IMR-90 (cell line): ENCODE measurements around the gene IFT43. TPM values are rescaled to one million over a fixed set of nuclear protein-coding genes. Genes with fewer than 3 reads are reported as not detected.

Source experiments
- ATAC-seq: fragments of 200-7000 bp; cut with Tn5 transposase; 2 replicates; pipeline ENCODE4 v1.9.1; 2020; ENCODE audit warnings: low read depth, mild to moderate bottlenecking, moderate library complexity
- BruUV-seq: library from RNA; stranded (reverse); fragments of 400-500 nt; replicated peaks from 2 replicates; lab custom pipeline; 2021; lab: Mats Ljungman, UMichigan
- CTCF ChIA-PET: fragments of 300-600 bp; formaldehyde crosslinking; extraction: SDS; loops from one replicate; lab custom pipeline; 2021; ENCODE audit warnings: antibody characterized with exemption; lab: Yijun Ruan, JAX
- POLR2A ChIA-PET: fragments of 300-600 bp; sonication (Branson Sonifier 250); formaldehyde crosslinking; loops from one replicate; lab custom pipeline; 2022; ENCODE audit warnings: antibody characterized with exemption; ENCODE audit not compliant: unreplicated experiment; lab: Charles Lee
- DNase-seq: peaks from one replicate; pipeline ENCODE4 v3.0.0; 2013
- H2AFZ ChIP-seq: replicated peaks from 2 replicates; pipeline ENCODE3; 2013; ENCODE audit warnings: low read length, mild to moderate bottlenecking; ENCODE audit not compliant: poor library complexity
- H2AK5ac ChIP-seq: 2 replicates; pipeline ENCODE4 v1.6.1; 2013; ENCODE audit warnings: low read depth, low read length, inconsistent platforms
- H2AK9ac ChIP-seq: replicated peaks from 2 replicates; pipeline ENCODE3; 2013; ENCODE audit warnings: mild to moderate bottlenecking, low read depth, low read length, moderate library complexity; ENCODE audit not compliant: poor library complexity
- H2BK120ac ChIP-seq: 2 replicates; pipeline ENCODE4 v1.6.1; 2013; ENCODE audit warnings: low read depth, low read length, inconsistent platforms
- H2BK15ac ChIP-seq: 3 replicates; pipeline ENCODE4 v1.6.1; 2013; ENCODE audit warnings: low read depth, low read length, inconsistent platforms
- H2BK20ac ChIP-seq: 2 replicates; pipeline ENCODE4 v1.6.1; 2013; ENCODE audit warnings: low read depth, mild to moderate bottlenecking, inconsistent platforms, low read length, moderate library complexity
- H2BK5ac ChIP-seq: 2 replicates; pipeline ENCODE4 v1.6.1; 2013; ENCODE audit warnings: mild to moderate bottlenecking, low read depth, low read length, inconsistent platforms; ENCODE audit not compliant: poor library complexity, severe bottlenecking
- H3K14ac ChIP-seq: replicated peaks from 2 replicates; pipeline ENCODE4 v1.6.1; 2013; ENCODE audit warnings: low read depth, low read length, inconsistent platforms
- H3K18ac ChIP-seq: 2 replicates; pipeline ENCODE4 v1.6.1; 2013; ENCODE audit warnings: low read depth, low read length, control low read depth
- H3K23ac ChIP-seq: 2 replicates; pipeline ENCODE4 v1.6.1; 2013; ENCODE audit warnings: low read depth, low read length, inconsistent platforms
- H3K27ac ChIP-seq: 2 replicates; pipeline ENCODE4 v1.5.1; 2013; ENCODE audit warnings: mild to moderate bottlenecking, control low read depth, low read length; ENCODE audit not compliant: insufficient read depth
- H3K27me3 ChIP-seq: 2 replicates; pipeline ENCODE4 v1.6.1; 2013; ENCODE audit warnings: low read length; ENCODE audit not compliant: control insufficient read depth, insufficient read depth
- H3K36me3 ChIP-seq: 2 replicates; pipeline ENCODE4 v1.6.1; 2013; ENCODE audit warnings: low read length, mixed read lengths; ENCODE audit not compliant: control insufficient read depth, insufficient read depth
- H3K4ac ChIP-seq: 2 replicates; pipeline ENCODE4 v1.6.1; 2013; ENCODE audit warnings: low read depth, low read length, inconsistent platforms
- H3K4me1 ChIP-seq: 2 replicates; pipeline ENCODE4 v1.6.1; 2013; ENCODE audit warnings: low read length, mixed read lengths; ENCODE audit not compliant: control insufficient read depth, insufficient read depth
- H3K4me2 ChIP-seq: 2 replicates; pipeline ENCODE4 v1.6.1; 2013; ENCODE audit warnings: low read depth, mild to moderate bottlenecking, control low read depth, low read length, moderate library complexity
- H3K4me3 ChIP-seq: 2 replicates; pipeline ENCODE4 v1.5.1; 2013; ENCODE audit warnings: low read depth, mild to moderate bottlenecking, control low read depth, low read length, moderate library complexity; ENCODE audit not compliant: insufficient read depth
- H3K56ac ChIP-seq: 2 replicates; pipeline ENCODE4 v1.6.1; 2013; ENCODE audit warnings: low read length, inconsistent platforms; ENCODE audit not compliant: insufficient read depth; ENCODE audit errors: extremely low read depth
- H3K79me1 ChIP-seq, 2 experiments: 2 replicates each; pipeline ENCODE4 v1.6.1; 2013; ENCODE audit warnings: low read length in 2 of 2, inconsistent platforms in 1 of 2, low read depth in 1 of 2
- H3K9ac ChIP-seq: 2 replicates; pipeline ENCODE4 v1.6.1; 2013; ENCODE audit warnings: low read depth, low read length, control low read depth
- H3K9me1 ChIP-seq: 2 replicates; pipeline ENCODE4 v1.6.1; 2013; ENCODE audit warnings: low read length, inconsistent platforms; ENCODE audit not compliant: insufficient read depth
- H3K9me3 ChIP-seq: 2 replicates; pipeline ENCODE4 v1.6.1; 2013; ENCODE audit warnings: low read length; ENCODE audit not compliant: control insufficient read depth, insufficient read depth
- H4K20me1 ChIP-seq: 2 replicates; pipeline ENCODE4 v1.6.1; 2013; ENCODE audit warnings: low read length, inconsistent platforms; ENCODE audit not compliant: insufficient read depth
- H4K5ac ChIP-seq: 2 replicates; pipeline ENCODE4 v1.6.1; 2013; ENCODE audit warnings: mild to moderate bottlenecking, low read depth, low read length, control low read depth
- H4K8ac ChIP-seq, 2 experiments: 2 replicates each; pipeline ENCODE4 v1.6.1; 2013; ENCODE audit warnings: low read depth in 2 of 2, low read length in 2 of 2, control low read depth in 1 of 2, inconsistent platforms in 1 of 2
- H4K91ac ChIP-seq: 2 replicates; pipeline ENCODE4 v1.6.1; 2013; ENCODE audit warnings: low read depth, low read length, inconsistent platforms; ENCODE audit not compliant: insufficient read depth
- CHD1 ChIP-seq: IDR thresholded peaks from 2 replicates; pipeline ENCODE4 v1.6.1; 2012; ENCODE audit warnings: low read depth, low read length, improper control_type of control experiment
- CTCF ChIP-seq: conservative IDR thresholded peaks from 2 replicates; pipeline ENCODE4 v1.5.1; 2012; ENCODE audit warnings: mild to moderate bottlenecking, low read depth, low read length, improper control_type of control experiment
- RAD21 ChIP-seq: IDR thresholded peaks from 2 replicates; pipeline ENCODE4 v1.6.1; 2012; ENCODE audit warnings: low read length, improper control_type of control experiment
- RCOR1 ChIP-seq: IDR thresholded peaks from 2 replicates; pipeline ENCODE4 v1.6.1; 2012; ENCODE audit warnings: mild to moderate bottlenecking, low read length, improper control_type of control experiment; ENCODE audit not compliant: insufficient replicate concordance
- USF2 ChIP-seq: fragments of 150-350 bp; IDR thresholded peaks from 2 replicates; pipeline ENCODE4 v1.6.1; 2017; ENCODE audit warnings: mild to moderate bottlenecking, antibody characterized with exemption, low read length, low read depth
- WGBS, 2 experiments: methylation state at CpG; one replicate each; pipeline versions ENCODE4 v1.1.5 to v1.1.7; 2013; ENCODE audit warnings: missing lambda C conversion rate in 2 of 2; ENCODE audit not compliant: insufficient read length in 1 of 2; ENCODE audit errors: extremely low coverage in 2 of 2; 5-methylcytosine and 5-hydroxymethylcytosine counted together
- dilution Hi-C: fragments of 300-500 bp; cut with HindIII; formaldehyde crosslinking; loops from one replicate; pipeline ENCODE4 v1.14.3; 2018; ENCODE audit warnings: low sequenced_read_pairs; ENCODE audit not compliant: unreplicated experiment
- in situ Hi-C: fragments of 300-500 bp; cut with MboI; formaldehyde crosslinking; loops from 3 replicates; pipeline ENCODE4 v1.14.3; 2019; ENCODE audit warnings: low sequenced_read_pairs, inconsistent platforms, mixed read lengths
- intact Hi-C: fragments of 100-400 bp; cut with micrococcal nuclease; formaldehyde crosslinking; loops from 2 replicates; pipeline ENCODE4 v1.10.0; 2022
- polyA plus RNA-seq, 3 experiments: library from polyadenylated mRNA; depleted of rRNA; stranded (reverse); fragments of >200 nt; gene quantifications; 2 replicates each; pipeline ENCODE4 v1.2.3, GENCODE V29; 2012; ENCODE audit warnings: low replicate concordance in 1 of 3
- total RNA-seq: library from RNA; depleted of rRNA; stranded (reverse); fragments of >200 nt; gene quantifications from 2 replicates; pipeline ENCODE4 v1.2.3, GENCODE V29; 2012

Gene IFT43
- total and polyA plus RNA-seq, 2 of the 4 experiments (the other 2 are of a cell fraction): 41.4 to 43.2 TPM

- no peak overlapping the region for H2BK15ac ChIP-seq
- H3K4me2 ChIP-seq: no peak overlapping the region
- H4K91ac ChIP-seq: no peak overlapping the region
- H3K9me1 ChIP-seq: no peaks in the 10 kb centered on the region; the same call in 1 of the 2 replicates
- CTCF ChIA-PET: interaction anchor here (0.6 to 1.5 kb wide), 3 partner anchors 9 to 395 kb away, joined by 3 to 4 read pairs (median 3); no protein-coding TSS in a partner anchor
- H2BK20ac ChIP-seq: no peak overlapping the region
- DNase-seq (peak; percentile 4), ATAC-seq (peak; percentile 63)
- no peaks in the 10 kb centered on the region for H3K4me1 ChIP-seq
- H3K36me3 ChIP-seq: peaks cover 8% of the 10 kb centered on the region
- no peaks in the 10 kb centered on the region for H4K20me1 ChIP-seq
- H3K4ac ChIP-seq: no peak overlapping the region
- H3K9me3 ChIP-seq: no peaks in the 10 kb centered on the region
- intact Hi-C loops (no loop called here), dilution Hi-C loops (no loop called here), in situ Hi-C loops (loop anchor here (10.0 kb wide), 2 partner anchors 329 to 589 kb away; no protein-coding TSS in a partner anchor)
- H3K23ac ChIP-seq: no peak overlapping the region
- H3K9ac ChIP-seq: no peak overlapping the region
- no peak overlapping the region for H3K56ac ChIP-seq
- no peaks in the 10 kb centered on the region for H3K27me3 ChIP-seq
- H2AK9ac ChIP-seq: no peak overlapping the region
- no peak overlapping the region for H3K27ac ChIP-seq
- H2AFZ ChIP-seq: no peak overlapping the region
- no peak overlapping the region for H2BK5ac ChIP-seq
- no peak overlapping the region for H2BK120ac ChIP-seq
- WGBS, 2 experiments: no CpG with 5 or more reads among the region's 8 CpGs
- H4K5ac ChIP-seq: no peak overlapping the region
- POLR2A ChIA-PET: no interaction called here
- H3K79me1 ChIP-seq: no peaks in the 10 kb centered on the region; a peak in 1 of 4 replicates
- H3K14ac ChIP-seq: no peak overlapping the region
- H2AK5ac ChIP-seq: no peak overlapping the region
- TF ChIP-seq RCOR1 (no peak), USF2 (no peak), CTCF (peak; percentile 43), RAD21 (peak; percentile 28; the same call in 1 of the 2 replicates), CHD1 (no peak)
- no peak overlapping the region for H3K18ac ChIP-seq
- no peak overlapping the region for H3K4me3 ChIP-seq
- no TSS peak for BruUV-seq
- no peak overlapping the region for H4K8ac ChIP-seq
These were observed 70.6 kb downstream of the IFT43 start for GRCh38 chr14:76056128-76056527.
